NCI-H2107 (cell line): Measurements from ENCODE around the gene C16orf87.

ENCODE experiments used
- DNase-seq: peaks from one replicate; lab custom pipeline; 2025; lab: John Stamatoyannopoulos, UW

C16orf87 gene

DNA sequence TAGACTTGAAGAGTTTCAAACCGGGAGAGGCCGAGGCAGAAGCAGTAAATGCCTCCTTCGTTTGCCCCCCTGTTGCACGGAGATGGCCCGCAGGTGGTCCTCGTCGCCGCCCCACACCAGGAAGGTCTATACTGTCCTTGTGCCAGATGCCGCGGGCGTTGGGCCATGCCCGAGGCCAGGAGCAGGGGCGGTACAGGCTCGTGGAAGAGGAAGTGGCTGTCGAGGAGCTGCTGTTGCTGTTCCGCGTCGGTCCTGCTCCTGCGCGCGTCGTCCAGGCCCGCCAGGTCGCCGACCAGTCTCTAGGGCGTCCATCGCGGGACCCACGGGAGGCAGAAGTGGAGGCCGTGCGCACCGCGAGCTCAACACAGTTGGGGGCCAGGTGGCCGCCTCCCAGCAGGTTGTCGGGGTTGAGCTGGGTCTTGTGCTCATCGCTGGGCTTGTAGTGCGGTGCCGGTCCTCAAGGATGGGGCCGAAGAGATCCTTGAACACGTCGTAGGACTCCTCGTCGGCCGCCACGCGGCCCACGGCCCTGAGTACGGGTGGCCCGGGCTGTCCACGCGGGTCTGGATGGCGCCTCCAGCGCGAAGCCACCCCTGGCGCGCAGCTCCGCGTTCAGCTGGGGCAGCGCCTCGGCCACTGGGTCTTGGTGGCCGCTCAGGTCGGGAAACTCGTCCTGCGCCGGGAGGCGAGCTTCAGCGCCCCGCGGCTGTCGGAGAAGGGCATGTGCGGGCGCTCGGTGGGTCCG, 13.1 kb upstream of the C16orf87 start:
- no peak for DNase-seq

DNA sequence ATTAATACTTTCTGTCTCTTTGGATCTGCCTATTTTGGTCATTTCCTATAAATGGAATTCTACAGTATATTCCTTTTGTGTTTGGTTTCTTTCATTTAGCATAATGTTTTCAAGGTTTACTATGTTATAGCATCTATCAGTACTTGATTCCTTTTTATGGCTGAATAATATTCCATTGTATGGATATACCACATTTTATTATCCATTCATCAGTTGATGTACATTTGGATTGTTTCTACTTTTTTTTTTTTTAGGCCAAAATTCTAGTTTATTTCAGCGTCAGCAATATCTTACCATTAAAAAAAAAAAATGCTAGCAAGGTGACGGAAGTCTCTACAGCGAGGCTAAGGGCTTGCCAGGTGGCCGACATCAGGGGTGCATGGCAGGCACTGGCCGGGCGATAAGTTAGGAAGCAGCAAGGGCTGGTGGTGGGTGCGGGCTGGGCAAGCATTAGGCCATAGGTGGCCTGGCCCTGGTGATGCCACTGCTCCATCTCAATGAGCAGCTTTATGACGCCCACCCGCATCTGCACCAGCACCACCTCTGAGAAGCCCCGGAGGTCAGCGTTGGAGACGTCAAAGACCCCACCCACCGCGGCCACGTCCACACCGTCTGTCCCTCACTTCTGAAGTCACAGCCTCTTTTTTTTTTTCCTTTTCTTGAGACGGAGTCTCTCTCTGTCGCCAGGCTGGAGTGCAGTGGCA, 11.4 kb upstream of the C16orf87 start:
- DNase-seq, result no peak

DNA sequence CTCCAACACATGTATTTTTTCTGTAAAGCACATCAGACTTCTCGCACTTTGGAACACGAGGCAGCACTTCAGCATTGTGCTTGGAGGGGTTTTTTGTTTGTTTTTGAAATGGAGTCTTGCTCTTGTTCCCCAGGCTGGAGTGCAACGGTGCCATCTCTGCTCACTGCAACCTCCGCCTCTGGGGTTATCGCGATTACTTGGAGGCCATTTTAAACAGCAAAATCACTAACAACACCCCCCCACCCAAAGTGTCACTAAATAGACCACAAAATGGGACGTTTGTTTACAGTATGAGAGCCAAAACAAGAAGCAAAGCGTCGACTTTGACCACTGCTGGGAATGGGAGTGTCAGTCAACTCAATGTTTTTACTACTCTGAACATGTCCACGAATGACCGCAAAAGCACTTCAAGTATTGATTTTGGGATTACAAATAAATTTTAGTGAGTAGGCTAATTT, 9.0 kb upstream of the C16orf87 start:
- no peak for DNase-seq

- DNase-seq, result no peak
Measured at GRCh38 chr16:46836534-46837530, 5.9 kb upstream of the C16orf87 start.

GRCh38 chr16:46833460-46833800, 2.5 kb upstream of the C16orf87 start:
- DNase-seq, result no peak

- DNase-seq, result no peak
Measured at GRCh38 chr16:46832757-46833459, 1.9 kb upstream of the C16orf87 start.

- DNase-seq, result no peak
Measured at GRCh38 chr16:46830417-46830901, 521 bp downstream of the C16orf87 start.

GRCh38 chr16:46828943-46829342, 2.0 kb downstream of the C16orf87 start:
- no peak for DNase-seq

GRCh38 chr16:46828292-46828691, 2.7 kb downstream of the C16orf87 start:
- DNase-seq, result no peak

GRCh38 chr16:46826631-46827030, 4.3 kb downstream of the C16orf87 start:
- DNase-seq, result no peak

DNA sequence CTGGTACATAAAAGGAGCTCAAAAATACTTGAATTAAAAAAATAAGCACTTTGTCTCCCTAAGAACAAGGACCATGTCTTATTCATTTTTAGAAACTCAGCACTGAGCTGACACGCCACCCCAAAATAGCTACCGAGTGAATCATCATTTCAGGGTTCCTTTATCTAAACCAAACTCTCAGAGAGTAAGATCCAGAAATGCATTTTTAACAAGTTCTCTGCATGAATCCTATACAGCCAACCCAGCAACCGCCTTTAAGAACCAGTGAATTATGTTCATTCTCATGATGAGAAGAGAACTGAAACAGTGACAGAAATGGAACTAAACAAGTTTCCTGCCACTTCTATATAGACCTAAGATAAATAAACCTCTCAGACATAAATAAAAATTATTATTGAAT, 8.7 kb downstream of the C16orf87 start:
- DNase-seq, result no peak

- no peak for DNase-seq
Measured at GRCh38 chr16:46817961-46818360, 13.0 kb downstream of the C16orf87 start.

DNA sequence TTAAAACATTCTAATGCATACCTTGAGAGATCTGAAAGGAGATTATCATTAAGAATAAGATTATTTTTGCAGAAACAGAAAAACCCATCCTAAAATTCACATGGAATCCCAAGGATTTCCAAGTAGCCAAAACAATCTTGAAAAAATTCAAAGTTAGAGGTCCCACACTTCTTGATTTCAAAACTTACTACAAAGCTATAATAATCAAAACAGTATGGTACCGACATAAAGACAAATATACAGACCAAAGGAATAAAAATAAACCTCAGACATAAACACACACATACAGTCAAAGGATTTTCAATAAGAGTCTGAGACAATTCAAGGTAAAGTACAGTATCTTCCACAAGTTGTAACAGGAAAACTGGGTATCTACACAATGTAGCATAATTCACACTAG, 16.2 kb downstream of the C16orf87 start:
- DNase-seq, result no peak

GRCh38 chr16:46813611-46814010, 17.4 kb downstream of the C16orf87 start:
- DNase-seq, result no peak

DNA sequence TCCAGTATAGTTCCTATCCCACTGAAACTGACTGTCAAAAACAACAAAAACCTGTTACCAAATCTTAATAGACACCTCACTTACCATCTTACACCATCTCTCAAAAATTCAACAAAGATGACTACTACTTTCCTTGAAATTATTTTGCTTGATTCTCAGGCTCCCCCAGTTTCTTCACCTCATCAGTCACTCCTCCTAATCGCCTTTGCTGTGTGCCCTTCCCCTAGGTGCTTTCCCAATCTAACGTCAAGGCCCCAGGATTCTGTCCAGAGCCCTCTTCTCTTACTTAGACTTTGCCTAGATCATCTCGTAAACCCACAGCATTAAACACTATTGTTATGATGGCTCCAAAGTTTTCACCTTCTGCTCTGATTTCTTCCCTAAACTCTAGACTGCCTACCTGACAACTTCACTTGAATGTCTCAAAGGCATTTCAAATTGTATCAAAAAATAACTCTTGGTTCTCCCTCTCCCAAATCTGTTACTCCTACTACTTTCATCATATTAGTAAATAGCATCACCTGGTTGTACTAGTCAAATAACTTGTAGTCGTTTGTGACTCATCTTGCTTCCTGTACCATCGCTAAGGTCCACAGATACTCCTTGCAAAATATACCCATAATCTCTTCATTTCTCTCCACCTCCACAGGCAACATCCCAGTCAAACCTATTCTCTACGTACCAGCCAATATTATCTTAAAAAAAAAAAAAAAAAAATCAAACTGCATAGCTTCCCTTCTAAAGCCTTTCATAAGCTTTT, 18.0 kb downstream of the C16orf87 start:
- DNase-seq, result no peak

DNA sequence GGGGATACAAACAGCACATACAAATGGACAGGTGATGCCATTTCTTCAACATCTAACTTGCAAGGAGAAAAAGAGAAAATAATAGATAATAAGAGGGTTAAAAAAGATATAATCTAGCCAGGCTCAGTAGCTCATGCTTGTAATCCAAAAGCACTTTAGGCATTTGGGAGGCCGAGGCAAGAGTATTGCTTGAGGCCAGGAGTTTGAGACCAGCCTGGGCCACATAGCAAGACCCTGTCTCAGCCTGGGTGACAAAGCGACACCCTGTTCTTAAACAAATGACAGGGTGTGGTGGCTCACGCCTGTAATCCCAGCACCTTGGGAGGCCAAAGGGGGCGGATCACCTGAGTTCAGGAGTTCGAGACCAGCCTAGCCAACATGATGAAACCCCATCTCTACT, 19.3 kb downstream of the C16orf87 start:
- no peak for DNase-seq

GRCh38 chr16:46808997-46809396, 22.0 kb downstream of the C16orf87 start:
- DNase-seq, result no peak

DNA sequence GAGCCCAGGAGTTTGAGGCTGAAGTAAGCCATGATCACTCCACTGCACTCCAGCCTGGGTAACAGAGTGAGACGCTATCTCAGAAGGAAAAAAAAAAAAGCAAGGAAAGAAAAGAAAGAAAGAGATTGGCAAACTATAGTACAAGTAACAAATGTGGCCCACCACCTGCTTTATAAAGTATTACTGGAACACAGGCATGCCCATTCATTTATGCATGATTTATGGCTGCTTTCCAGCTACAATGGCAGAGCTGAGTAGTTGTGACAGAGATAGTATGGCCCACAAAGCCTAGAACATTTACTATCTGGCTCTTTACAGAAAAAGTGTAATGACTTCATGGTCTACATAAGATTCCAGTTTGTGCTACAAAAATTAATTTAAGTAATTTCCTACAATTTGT, 23.6 kb downstream of the C16orf87 start:
- no peak for DNase-seq

GRCh38 chr16:46803373-46803772, 27.6 kb downstream of the C16orf87 start:
- DNase-seq, result no peak

- DNase-seq, result no peak
Measured at GRCh38 chr16:46801428-46802049, 29.4 kb downstream of the C16orf87 start.
